ENCODE measurements around the gene FRAT1. TPM values are rescaled to one million over a fixed set of nuclear protein-coding genes. Genes with fewer than 3 reads are reported as not detected.
A peak's percentile ranks its signal among the peaks of the same experiment; 100 is the strongest.

The FRAT1 gene
- total and polyA plus RNA-seq, 2 experiments from 2014 or later, result 14.2 TPM

- DNase-seq (ENCODE audit: low spot score), result peak; percentile 37
- no peaks in the 10 kb centered on the region for H3K9me3 ChIP-seq (ENCODE audit: low read depth)
- peaks cover 36% of the 10 kb centered on the region for H3K79me2 ChIP-seq
- H4K20me1 ChIP-seq (ENCODE audit: insufficient read depth, poor library complexity, severe bottlenecking), result no peaks in the 10 kb centered on the region
- H3K4me2 ChIP-seq, result peak overlapping the region; percentile 51
- no peaks in the 10 kb centered on the region for H3K36me3 ChIP-seq (replicated peaks; ENCODE audit: insufficient read depth, low read depth)
- peaks cover 33% of the 10 kb centered on the region for H3K4me1 ChIP-seq (ENCODE audit: insufficient read depth)
- 36% methylated on average over 7 of the region's 7 CpGs for WGBS (ENCODE audit: low lambda C conversion rate, missing lambda C conversion rate)
- H3K27me3 ChIP-seq, result no peaks in the 10 kb centered on the region
- no peaks in the 10 kb centered on the region for H3K9me2 ChIP-seq (replicated peaks; ENCODE audit: insufficient read depth)
- no peak overlapping the region for H3K4me3 ChIP-seq
- TF ChIP-seq EZH2 (IDR thresholded peaks at IDR 0.05; ENCODE audit: borderline replicate concordance) (no peak), EZH2phosphoT487 (IDR thresholded peaks at IDR 0.05; ENCODE audit: low read depth, severe bottlenecking, unreplicated experiment) (no peak)
- TF ChIP-seq, protein P1, sequence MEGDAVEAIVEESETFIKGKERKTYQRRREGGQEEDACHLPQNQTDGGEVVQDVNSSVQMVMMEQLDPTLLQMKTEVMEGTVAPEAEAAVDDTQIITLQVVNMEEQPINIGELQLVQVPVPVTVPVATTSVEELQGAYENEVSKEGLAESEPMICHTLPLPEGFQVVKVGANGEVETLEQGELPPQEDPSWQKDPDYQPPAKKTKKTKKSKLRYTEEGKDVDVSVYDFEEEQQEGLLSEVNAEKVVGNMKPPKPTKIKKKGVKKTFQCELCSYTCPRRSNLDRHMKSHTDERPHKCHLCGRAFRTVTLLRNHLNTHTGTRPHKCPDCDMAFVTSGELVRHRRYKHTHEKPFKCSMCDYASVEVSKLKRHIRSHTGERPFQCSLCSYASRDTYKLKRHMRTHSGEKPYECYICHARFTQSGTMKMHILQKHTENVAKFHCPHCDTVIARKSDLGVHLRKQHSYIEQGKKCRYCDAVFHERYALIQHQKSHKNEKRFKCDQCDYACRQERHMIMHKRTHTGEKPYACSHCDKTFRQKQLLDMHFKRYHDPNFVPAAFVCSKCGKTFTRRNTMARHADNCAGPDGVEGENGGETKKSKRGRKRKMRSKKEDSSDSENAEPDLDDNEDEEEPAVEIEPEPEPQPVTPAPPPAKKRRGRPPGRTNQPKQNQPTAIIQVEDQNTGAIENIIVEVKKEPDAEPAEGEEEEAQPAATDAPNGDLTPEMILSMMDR (IDR thresholded peaks at IDR 0.05; ENCODE audit: poor library complexity), result no peak
- no peak overlapping the region for H2AFZ ChIP-seq
- peak overlapping the region; percentile 72 for H3K27ac ChIP-seq
Measured at GRCh38 chr10:97327348-97328294, 8.6 kb downstream of the FRAT1 start.

- H3K4me2 ChIP-seq, result peak overlapping the region; percentile 51
- no peaks in the 10 kb centered on the region for H3K27me3 ChIP-seq
- H3K4me1 ChIP-seq (ENCODE audit: insufficient read depth), result peaks cover 33% of the 10 kb centered on the region
- TF ChIP-seq, protein P1 (IDR thresholded peaks at IDR 0.05; ENCODE audit: poor library complexity), result no peak
- no peak for TF ChIP-seq EZH2 (IDR thresholded peaks at IDR 0.05; ENCODE audit: borderline replicate concordance)
- no peak for TF ChIP-seq EZH2phosphoT487 (IDR thresholded peaks at IDR 0.05; ENCODE audit: low read depth, severe bottlenecking, unreplicated experiment)
- no peaks in the 10 kb centered on the region for H3K9me3 ChIP-seq (ENCODE audit: low read depth)
- peaks cover 44% of the 10 kb centered on the region for H3K79me2 ChIP-seq
- DNase-seq (ENCODE audit: low spot score), result peak; percentile 27
- no peak overlapping the region for H3K4me3 ChIP-seq
- H2AFZ ChIP-seq, result no peak overlapping the region
- H3K36me3 ChIP-seq (replicated peaks; ENCODE audit: insufficient read depth, low read depth), result no peaks in the 10 kb centered on the region
- H4K20me1 ChIP-seq (ENCODE audit: insufficient read depth, poor library complexity, severe bottlenecking), result no peaks in the 10 kb centered on the region
- H3K27ac ChIP-seq, result peak overlapping the region; percentile 72
- H3K9me2 ChIP-seq (replicated peaks; ENCODE audit: insufficient read depth), result no peaks in the 10 kb centered on the region
- WGBS (ENCODE audit: low lambda C conversion rate, missing lambda C conversion rate), result 44% methylated on average over 3 of the region's 3 CpGs
Measured at GRCh38 chr10:97328646-97329453, 9.8 kb downstream of the FRAT1 start.

- no peaks in the 10 kb centered on the region for H3K27me3 ChIP-seq
- no peaks in the 10 kb centered on the region for H3K36me3 ChIP-seq (replicated peaks; ENCODE audit: insufficient read depth, low read depth)
- DNase-seq (ENCODE audit: low spot score), result no peak
- no peaks in the 10 kb centered on the region for H4K20me1 ChIP-seq (ENCODE audit: insufficient read depth, poor library complexity, severe bottlenecking)
- peak overlapping the region; percentile 72 for H3K27ac ChIP-seq
- no peak overlapping the region for H2AFZ ChIP-seq
- TF ChIP-seq EZH2phosphoT487 (IDR thresholded peaks at IDR 0.05; ENCODE audit: low read depth, severe bottlenecking, unreplicated experiment) (no peak), EZH2 (IDR thresholded peaks at IDR 0.05; ENCODE audit: borderline replicate concordance) (no peak)
- TF ChIP-seq, protein P1 (IDR thresholded peaks at IDR 0.05; ENCODE audit: poor library complexity), result no peak
- H3K4me2 ChIP-seq, result peak overlapping the region; percentile 51
- WGBS (ENCODE audit: low lambda C conversion rate, missing lambda C conversion rate), result 92% methylated on average over 5 of the region's 5 CpGs
- H3K4me3 ChIP-seq, result no peak overlapping the region
- peaks cover 33% of the 10 kb centered on the region for H3K4me1 ChIP-seq (ENCODE audit: insufficient read depth)
- no peaks in the 10 kb centered on the region for H3K9me3 ChIP-seq (ENCODE audit: low read depth)
- no peaks in the 10 kb centered on the region for H3K9me2 ChIP-seq (replicated peaks; ENCODE audit: insufficient read depth)
- H3K79me2 ChIP-seq, result peaks cover 45% of the 10 kb centered on the region
Measured at GRCh38 chr10:97329766-97330165, 10.7 kb downstream of the FRAT1 start.
